Fibroblast of peridontal ligament (primary cell): ENCODE measurements around the gene STK25.
"Not testable (repeated sequence)": the region's sequence is repeated elsewhere in the genome, so short reads cannot be mapped to it uniquely, and the experiment has no call there.

Source experiments
- DNase-seq: peaks from one replicate; pipeline ENCODE4 v3.0.0-alpha.2; 2010; ENCODE audit errors: extremely low read depth

STK25 gene

DNA sequence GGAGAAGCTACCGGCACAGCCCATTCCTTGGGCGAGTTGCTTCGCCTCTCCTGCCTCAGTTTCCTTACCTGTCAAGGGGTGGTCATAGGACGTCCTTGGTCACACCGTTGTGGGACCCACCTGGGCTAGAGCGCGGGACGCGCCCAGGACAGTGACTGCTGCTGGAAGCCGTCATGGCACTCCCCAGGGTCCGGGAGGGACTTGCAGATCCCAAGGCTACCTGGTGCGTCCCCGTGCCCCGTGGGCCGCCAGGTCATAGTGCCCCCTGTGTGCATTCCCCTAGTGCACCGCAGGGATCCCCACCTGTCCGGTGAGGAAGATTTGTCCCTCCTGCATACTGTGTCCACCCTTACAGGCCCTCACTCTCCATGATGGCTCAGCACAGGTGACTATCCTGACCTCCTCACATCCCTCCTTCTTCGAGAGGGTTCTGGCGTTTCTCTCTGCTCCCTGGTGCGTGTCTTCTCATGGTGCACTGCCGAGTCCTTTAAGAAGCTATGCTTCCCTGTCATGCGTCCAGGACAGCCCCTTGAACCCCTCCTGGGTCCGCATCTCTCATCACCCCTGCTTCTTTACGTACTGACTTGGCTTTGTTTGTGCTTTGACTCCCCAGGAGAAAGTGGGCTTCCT is 886 bp upstream of the STK25 start:
- DNase-seq: no peak

DNA sequence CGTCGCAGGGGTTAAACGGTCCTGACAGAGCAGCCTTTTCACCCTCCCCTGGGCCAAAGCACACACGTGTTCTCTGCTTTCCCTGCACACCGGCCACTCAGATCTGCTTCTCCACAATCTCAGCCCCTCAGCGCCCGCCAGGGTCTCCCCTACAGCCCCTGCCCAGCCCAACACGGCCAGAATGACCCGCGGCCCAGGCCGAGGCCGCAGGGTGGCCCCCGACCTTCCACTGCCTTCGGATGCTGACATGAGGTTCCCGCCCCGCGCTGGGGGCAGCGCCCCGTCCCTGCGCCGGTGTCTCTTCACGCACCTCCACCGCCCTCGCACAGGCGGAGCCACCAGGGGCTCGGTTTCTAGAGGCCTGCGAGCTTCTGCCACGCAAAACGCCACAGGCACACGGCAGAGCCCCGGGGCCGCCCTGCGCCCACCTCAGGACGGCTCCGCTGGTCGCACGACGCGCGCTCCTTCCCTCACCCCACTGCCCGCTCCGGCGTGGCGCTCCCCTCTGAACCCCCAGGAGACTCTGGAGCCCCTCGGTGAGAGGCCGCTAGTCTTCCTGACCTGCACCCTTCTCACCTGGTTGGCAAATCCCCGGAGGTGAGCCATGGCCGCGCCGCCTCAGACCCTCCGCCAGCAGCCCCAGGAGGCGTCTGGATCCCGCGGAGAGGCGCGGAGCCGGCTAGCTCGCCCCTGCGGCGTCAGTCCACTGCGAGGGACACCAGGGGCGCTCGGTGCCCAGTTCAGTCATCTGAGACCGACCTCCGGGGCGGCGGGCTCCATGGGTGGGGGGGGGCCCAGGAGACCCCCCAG is 749 bp downstream of the STK25 start:
- peak; percentile 16 for DNase-seq

DNA sequence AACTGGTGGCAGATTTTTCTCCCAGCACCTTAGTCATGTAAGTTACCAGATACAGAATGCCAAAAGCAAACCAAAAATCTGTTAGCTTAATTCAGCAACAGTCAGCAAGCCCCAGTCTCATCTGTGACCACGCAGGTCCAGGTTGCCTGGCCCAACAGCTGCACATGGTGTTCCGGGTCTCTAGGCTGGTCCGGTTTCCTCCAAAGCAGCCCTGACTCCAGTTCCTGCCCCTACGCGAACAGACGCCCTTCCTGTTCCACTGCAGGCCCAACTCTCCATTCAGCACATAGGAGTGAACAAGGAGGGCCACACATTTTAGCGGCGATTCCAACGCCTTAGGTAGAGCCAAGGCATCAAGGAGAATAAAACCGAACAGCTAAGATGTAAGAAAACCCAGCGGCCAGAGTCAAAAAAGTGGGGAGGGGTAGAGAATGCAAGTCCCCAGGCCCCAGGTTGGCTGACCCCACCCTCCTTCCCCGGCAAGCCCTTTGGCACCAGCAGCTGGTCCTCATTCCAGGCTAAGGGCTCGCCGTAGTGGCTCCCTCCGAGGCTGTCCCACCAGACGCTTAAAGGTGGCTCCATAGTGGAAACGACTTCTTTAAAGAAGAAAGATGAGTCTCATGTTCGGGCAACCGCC is 1.5 kb downstream of the STK25 start:
- DNase-seq: no peak

DNA sequence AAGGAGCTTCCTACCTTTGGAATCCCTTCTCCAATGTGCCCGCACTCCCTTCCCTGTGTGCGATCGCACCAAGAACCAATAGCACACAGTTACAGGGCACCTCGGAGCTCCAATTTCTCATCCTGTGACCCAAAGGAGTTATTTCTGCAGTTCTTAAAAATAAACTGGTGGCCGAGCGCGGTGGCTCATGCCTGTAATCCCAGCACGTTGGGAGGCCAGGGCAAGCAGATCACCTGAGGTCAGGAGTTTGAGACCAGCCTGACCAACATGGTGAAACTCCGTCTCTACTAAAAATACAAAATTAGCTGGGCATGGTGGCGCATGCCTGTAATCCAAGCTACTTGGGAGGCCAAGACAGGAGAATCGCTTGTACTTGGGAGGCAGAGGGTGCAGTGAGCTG is 2.1 kb downstream of the STK25 start:
- DNase-seq: not testable (repeated sequence)

DNA sequence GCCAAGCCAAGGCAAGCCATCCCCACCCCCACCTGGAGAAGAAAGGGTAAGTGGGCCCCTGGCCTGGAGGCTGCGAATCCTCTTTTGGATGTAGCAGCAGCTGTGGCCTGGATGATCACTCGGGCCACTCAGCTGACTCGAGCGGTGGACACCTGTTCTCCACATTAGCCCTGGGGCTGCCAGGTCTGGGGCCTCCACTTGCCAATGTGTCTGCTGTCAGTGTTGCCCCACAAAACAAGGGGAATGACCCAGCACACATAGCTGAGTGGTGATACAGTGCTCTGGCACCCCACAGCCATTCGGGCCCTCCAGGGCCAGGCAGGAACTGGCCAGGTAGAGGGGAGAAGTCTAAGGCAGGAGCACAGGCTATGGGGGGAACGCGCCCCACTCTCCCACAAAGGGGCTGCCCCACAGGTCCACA is 2.6 kb downstream of the STK25 start:
- no peak for DNase-seq

DNA sequence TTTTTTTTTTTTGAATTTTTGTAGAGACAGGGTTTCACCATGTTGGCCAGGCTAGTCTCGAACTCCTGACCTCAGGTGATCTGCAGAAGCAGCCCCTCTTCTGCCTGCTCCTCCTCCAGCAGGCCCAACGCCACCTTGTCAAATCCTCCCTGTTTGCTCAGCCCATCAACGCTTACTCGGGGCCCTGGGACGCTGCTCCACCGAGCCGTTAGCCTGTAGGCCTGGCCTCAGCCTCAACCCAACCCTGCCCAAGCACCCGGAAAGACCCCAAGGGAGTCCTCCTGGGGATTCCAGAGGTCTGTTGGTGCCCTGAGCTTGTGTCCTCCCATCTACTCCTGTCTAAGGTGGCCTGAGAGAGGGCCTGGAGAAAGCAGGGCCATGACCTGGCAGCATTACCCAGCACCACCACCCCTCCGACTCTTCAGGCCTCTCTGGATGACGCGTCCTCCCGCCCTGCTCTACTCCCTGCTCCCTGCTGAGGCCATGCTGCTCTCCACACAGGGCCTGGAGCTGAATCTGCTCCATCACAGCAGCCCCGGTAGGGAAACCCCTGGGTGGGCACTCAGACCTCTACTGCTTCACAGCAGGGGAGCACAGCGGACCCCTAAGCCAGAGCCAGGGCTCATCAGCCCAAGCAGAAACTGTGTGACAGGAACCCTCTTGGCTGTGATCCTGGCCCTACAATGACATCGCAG is 3.2 kb downstream of the STK25 start:
- DNase-seq: no peak

DNA sequence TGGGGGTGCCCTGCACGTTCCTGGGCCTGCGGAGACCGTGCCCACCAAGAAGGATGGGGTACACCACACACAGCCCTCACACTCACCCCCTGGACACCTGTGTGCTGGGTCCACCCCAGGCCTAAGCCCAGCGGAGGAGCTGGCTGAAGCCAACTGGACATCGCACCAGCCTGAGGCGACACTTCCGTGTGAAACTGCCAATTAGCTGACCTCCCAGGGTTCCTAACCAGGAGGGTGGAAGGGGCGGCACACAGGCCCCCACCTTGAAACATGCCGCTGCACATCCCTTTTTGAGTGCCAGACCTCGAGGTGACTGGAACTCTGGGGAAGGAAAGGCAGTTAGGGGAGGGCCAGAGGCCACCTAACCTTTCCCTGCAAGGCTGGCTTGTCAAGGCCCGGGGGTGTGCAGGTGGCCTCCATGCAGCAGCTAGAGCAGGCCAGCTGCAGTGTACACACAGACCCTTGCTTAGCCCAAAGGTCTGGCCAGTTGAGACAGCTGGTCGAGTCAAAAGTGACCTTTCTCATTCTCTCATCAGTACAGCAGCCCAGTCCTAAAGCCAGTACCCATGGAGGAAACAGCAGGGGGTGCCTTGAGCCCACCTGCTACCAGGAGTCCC is 4.5 kb downstream of the STK25 start:
- DNase-seq: no peak

DNA sequence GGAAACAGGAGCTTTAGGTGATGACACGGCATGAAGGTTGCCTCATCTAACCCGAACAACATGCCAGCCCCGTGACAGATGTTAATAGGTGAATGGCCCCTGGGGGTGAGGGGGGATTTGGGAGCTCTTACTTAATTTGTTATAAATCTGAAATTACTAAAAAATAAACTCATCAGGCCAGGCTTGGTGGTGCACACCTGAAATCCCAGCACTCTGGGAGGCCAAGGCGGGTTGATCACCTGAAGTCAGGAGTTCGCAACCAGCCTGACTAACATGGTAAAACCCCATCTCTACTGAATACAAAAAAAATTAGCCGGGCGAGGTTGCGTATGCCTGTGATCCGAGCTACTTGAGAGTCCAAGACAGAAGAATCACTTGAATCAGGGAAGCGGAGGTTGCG is 6.1 kb downstream of the STK25 start:
- DNase-seq: no peak

DNA sequence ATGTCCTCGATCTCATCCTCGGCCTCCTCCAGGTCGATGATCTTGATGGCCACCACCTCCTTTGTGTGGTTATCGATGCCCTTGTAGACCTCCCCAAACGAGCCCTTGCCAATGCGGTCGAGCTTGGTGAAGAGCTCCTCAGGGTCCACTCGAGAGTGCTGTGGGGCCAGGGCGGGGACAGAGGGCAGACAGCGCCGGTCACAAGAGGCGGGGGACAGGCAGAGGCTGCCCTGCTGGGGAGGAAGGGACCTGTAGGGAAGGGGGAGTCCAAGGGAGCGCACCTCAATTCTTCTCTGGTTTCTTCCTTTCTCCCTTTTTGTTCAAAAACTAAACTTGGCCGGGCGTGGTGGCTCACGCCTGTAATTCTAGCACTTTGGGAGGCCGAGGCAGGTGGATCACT is 6.8 kb downstream of the STK25 start:
- no peak for DNase-seq

DNA sequence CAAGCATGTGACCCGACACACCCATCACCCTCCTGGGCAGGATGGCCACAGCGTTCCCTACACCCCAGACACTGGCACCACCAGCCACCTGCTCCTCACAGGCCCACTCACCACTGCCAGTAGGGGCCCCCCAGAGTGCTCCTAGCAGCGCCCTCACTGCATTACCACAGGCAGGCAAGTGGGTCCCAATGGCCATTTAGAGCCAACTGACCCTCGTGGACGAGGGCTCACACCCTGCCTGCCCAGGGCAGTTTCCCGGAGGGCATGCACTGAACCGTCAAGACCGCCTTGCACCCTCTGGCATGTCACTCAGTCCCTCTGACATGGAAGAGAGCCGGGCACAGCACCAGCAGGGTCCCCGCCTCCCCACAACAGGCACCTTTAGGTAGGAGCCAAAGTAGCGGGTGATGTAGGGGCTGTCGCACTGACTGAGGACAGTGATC is 7.3 kb downstream of the STK25 start:
- no peak for DNase-seq

DNA sequence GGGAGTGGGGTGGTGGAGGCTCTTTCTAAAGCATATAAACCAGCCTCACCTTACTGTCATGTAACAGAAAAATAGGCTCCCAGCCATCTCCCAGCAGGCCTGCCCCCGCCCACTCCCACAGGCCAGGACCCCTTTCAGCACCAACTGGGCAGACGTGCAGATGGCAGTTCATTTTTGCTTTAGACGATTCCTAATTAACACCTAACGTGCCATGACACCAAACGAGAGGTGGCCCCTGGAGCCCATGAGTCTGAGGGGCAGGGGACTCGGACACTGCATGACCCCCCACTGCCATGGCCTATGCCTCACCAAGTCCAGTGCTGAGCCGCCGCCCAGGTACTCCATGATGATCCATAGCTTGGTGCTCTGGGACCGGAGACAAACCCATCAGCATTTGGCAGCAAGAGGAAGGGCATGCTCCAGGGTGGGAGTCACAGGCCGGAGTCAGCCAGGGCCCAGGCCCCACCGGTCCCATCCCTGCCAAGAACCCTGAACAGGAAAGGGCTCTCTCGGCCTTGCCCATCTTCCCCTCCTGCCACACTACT is 7.9 kb downstream of the STK25 start:
- no peak for DNase-seq

DNA sequence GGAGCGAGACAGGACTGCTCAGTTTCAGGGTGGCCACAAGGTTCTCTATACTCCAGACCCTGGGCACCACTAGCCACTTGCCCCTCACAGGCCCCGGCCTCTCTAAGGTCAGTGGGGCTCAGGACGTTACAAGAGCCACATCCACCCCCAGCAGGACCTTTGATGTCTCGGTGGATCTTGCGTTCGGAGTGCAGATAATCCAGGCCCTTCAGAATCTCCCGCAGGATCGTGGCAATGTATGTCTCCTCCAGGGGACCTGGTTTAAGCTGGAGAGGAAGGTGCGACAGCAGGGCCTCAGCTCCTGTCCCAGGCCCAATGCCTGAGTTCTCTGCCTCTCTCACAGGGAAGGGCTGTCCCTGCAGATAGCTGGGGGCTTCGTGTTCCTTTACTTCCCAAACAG is 8.4 kb downstream of the STK25 start:
- no peak for DNase-seq

DNA sequence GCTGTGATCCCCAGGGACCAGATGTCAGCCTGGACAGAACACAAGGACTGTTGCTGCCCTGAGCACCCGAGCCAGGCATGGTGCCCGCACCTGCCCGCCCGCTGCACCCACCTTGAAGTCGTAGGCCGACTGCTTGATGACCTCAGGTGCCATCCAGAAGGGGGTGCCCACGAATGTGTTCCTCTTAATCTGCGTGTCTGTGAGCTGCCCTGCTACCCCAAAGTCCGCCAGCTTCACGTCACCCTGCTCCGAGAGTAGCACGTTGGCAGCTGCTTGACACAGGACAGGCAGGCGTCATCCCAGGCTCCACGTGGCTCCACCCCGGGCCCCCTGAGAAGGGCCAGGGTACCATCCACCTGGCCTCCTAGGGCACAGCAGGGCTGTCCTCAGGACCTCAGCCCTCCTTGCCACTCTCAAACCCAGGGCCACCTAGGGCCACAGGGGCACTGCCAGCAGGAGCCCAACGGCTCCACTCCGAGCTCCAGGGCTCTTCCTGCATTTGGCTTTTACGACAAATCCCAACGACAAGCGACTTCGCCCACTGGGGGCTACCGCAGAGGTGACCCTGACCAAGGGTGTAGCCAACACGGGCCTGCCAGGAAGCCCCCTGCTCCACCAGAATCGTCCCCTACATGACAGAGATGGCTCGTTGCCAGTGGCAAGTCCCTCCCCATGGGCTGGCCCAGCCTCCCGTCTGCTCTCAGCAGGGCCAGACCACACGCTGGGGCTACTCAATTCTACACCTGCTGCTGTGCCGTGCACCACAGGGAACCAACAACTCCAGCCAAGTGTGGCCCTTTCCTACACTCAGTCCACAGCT is 9.0 kb downstream of the STK25 start:
- DNase-seq: no peak

DNA sequence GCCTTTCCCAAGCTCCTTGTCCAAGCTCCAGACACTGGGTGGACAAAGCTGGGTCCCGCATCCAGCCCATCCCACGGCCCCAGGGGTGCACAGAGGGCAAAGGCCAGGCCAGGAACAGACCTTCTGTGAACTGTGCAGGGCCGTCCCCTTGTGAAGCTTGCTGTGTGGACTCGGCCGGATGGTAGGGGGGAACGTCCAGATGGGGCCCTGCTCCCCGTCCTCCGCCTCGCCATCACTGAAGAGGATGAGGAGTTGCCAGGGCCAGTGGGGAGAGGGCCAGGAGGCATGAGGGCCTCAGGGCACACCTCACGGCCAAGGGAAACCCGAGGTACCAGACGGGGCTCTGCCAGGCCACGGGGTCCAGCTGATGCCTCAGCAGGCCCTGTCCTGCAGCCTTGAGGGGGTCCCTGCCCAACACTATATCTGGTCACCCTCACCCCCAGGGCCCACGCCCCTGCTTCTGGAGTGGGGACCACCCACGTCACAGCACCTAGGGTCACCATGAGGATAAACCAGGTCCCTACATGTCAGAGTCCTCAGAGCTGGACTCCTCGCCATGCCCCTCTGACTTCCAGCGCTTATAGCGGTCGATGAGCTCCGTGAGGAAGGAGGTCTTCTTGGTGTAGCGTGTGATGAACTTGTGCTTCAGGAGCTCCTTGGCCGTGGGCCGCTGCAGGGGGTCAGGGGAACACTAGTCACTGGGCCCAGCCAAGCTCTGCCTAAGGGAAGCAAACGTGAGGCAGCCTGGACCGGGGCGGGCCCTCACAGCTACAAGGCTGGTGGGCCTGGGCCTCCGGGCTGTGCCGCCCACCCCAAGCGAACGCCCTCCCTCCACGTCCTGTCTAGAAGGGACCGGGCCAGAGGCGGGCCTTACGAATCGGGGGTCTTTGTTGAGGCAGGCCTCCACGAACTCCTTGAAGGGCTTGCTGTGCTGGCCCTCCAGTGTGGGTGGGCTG is 10.0 kb downstream of the STK25 start:
- DNase-seq: no peak

DNA sequence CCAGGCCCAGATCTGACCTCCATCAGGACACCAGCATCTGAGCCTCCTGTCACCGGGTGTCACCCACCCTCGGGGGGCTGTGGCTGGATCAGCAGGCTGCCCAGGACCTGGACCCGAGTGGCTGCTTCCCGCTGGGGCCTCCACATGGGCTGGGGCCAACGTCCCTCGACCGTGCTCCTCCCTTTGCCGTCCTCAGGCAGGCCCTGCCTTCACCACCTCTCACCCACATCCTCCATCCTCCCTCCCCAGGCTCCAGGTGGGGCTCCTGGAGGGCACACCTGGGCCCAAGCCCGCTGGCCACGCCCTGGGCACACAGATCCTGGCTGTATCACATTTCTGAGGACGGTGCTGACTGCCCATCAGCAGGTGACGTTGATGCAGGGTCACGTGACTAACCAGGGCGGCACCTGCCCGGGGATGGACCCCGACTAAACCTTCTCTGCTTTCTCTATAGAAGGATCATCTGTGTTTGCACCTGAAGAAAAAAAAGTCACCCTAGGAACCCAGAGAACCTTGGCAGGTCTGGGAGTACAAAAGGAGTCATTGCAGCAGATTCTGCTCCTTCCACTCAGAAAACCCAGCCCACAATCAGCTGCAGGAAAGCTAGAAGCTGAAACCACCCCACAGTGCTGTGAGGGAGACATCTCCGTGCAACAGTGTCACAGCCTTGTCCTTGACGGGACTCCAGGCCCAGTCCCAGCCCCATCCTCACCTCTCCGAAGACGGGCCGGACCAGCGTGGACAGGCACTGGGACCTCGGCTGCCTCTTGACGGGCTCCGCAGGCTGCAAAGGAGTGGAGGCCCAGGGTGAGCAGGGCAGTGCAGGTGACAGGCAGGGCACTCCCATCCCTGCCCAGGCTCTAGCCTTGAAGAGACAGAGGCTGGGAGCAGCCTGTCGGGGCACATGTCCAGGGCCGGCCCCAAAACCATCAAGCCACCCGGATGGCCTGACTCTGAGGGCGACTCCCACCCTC is 11.2 kb downstream of the STK25 start:
- no peak for DNase-seq

DNA sequence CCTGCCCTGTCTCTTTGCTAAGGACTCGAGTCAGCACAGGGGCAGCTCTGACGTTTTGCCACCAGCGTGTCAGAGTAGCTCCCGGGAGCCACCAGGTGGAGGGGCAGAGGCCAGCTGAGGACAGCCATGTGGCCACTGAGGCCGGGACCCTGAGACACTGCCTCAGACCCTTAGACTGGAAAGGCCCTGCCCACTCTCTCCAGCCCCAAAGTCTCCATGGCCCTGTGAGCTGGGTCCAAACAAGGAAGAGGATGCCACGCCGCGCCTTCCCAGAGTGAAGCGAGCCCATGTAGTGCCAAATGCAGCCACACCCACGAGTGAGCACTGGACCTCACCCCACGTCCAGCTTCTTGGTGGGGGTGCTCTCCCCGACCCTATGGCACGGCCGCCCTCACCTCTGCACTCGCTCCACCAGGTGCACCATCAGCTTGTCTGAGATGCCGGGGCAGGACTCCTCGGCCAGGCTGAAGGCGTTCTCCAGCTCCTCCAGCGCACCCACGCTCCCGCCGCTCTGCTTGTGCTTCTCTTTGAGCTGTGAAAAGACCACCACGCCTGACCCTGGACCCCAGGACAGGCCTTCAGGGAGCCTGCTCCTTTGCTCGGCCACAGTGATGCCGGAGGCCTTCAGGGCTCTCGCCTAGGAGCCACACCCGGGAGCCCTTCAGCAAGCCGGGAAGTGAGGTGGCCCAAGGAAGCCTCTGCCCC is 12.2 kb downstream of the STK25 start:
- DNase-seq: no peak

DNA sequence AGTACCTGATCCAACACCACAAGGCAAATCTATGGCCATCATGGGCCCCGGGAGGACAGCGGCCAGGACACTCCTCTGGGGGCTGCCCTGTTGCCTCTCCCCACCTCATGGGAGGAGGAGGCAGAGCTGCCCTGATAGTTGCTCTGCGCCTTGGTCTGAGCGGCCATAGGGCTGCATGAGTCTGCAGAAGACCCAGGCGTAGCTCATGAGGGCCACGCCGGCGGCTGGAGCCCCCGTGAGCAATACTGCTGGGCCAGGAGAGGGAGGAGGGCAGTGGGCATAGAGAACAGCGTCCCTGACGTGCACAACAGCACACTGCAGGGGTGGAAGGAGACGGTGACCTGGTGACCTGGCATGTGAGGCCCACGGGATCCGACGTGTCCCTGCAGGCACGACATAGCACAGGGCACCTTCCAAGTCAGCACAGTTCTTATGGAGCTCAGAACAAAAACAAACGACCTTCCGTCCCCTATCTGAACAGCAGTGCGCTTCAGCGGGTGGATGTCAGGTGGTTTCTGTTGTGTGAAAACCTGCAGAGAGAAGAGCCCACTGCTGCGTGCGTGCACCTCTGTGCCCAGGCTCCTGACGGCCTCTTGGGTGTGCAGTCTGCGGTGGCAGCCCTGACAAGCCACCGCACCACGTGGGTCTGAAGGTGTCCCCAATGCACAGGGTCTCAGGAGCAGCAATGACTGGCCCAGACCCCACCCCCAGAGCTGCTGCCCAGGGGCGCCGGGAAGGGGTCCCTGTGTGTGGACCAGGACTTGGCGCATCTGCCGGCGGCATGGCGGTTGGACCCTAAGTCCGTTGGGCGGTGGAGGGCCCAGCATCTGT is 13.0 kb downstream of the STK25 start:
- no peak for DNase-seq
